Stimulated activated CD4-positive, alpha-beta T cell treated with anti-CD3 and anti-CD28 coated beads, Interleukin-12 subunit alpha, Interleukin-12 subunit beta, amount 100 ng/mL, for 4 hours (primary cell): ENCODE data around the gene ATP9B.

Experiments used
- DNase-seq: peaks from one replicate; pipeline ENCODE4 v3.0.0-alpha.2; 2020

Gene ATP9B

DNA sequence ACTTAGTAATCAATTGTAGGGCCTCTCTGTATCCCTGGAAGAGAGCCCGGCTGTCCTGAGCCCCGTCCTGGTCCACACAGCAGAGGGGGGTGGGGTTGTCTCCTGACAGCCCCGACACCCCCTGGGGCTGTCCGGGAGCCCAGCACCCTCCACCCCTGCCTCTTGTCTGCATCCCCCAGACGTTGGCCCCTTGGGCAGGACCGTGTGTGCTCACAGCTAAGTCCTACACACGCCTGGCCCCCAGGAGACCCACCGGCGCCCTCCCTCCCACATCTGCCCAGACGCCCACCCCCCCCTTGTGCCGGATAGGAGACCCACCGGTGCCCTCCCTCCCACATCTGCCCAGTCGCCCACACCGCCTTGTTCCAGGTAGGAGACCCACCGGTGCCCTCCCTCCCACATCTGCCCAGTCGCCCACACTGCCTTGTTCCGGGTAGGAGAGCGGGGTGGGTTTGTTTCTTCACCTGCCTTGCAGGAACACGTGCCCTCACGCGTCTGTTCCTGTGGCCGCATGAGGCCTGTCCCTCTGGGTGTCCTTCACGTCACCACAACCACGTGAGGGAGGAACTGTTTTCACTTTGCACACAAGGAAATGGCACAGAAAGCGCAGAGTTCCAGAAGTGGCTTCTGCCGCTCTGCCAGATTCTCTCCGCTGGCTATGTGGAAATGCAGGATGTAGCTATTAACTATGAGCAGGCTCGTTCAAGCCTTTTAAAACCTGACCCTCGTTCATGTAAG is 265.5 kb downstream of the ATP9B start:
- DNase-seq: no peak

DNA sequence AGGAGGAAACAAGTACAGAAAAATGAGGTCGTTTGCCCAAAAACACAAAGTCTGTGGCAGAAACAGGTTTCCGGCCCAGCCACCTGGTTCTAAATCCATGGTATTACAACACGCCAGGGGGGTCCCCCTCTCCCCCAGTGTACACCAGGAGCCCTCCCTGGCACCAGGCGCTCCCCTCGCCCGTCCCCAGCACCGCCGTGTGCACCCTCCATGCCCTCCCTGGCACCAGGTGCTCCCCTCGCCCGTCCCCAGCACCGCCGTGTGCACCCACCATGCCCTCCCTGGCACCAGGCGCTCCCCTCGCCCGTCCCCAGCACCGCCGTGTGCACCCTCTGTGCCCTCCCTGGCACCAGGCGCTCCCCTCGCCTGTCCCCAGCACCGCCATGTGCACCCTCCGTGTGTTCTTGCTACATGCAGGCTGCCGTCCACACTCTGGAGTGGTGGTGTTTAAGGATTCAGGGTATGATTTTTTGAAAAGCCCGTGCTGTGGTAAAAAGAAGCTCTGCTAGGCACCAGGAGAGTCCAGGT is 266.7 kb downstream of the ATP9B start:
- DNase-seq: no peak

DNA sequence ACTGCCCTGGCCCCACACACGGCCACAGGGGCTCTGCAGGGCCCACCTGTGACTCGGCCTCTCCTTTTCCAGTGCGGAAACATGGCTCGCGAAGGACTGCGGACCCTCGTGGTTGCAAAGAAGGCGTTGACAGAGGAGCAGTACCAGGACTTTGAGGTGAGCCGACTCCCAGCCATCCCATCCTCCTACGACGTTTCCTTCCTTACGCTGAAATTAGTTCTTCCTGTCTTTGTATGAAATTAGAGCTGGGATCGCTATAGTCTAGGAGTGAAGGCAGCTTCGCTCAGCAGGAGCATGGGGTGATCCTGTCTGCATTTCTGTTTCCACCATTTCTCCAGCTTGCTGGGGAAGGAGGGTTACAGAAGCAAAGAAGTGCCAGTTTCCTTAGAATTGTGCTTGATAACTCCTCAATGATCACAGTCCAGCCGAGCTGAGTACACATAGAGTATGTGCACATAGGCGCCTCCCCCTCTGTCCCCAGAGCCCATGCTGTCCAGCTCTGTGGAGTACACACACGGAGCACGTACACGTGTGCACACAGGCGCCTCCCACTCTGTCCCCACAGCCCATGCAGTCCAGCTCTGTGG is 267.5 kb downstream of the ATP9B start:
- no peak for DNase-seq

DNA sequence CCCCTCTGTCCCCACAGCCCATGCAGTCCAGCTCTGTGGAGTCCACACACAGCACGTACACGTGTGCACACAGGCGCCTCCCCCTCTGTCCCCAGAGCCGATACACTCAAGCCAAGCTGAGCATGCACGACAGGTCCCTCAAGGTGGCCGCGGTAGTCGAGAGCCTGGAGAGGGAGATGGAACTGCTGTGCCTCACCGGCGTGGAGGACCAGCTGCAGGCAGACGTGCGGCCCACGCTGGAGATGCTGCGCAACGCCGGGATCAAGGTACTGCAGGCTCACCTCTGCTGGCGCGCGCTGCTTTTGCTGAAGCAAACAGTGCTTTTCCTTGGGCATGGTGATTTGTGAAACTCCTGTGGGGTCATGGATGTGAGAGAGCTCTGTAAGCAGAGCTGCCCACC is 268.0 kb downstream of the ATP9B start:
- no peak for DNase-seq

DNA sequence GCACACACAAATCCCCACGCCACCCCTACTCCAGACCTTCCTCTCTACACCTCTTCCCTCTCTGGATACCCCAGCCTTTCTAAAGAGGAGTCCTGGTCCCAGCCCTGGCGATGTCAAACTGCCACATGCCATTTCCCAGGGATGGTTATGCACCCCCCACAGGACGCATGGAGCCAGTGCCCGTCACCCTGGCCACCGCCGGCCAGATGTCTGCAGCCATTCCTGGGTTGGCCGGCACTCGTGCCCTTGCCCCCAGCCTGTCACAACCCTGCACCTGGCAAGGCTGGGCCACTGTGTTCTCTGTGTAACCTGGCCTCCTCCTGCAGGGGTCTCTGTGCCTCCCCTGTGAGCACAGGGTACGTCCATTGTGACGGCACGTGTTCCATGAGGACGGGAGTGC is 268.4 kb downstream of the ATP9B start:
- no peak for DNase-seq

DNA sequence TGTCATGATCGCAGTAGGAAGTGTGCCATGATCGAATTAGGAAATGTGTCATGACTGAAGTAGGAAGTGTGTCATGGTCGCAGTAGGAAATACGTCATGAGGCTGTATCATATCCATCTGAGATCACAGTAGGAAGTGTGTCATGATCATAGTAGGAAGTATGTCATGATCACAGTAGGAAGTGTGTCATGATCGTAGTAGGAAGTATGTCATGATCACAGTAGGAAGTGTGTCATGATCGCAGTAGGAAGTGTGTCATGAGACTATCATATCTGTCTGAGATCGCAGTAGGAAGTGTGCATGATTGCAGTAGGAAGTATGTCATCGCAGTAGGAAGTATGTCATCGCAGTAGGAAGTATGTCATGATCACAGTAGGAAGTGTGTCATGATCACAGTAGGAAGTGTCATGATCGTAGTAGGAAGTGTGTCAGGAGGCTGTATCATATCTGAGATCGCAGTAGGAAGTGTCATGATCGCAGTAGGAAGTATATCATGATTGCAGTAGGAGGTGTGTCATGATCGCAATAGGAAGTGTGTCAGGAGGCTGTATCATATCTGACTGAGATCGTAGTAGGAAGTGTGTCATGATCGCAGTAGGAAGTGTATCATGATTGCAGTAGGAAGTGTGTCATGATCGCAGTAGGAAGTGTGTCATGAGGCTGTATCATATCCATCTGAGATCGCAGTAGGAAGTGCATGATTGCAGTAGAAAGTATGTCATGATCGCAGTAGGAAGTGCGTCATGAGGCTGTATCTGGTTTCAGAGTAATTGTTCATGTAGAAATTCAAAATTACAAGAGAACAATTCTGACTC is 270.1 kb downstream of the ATP9B start:
- DNase-seq: no peak

DNA sequence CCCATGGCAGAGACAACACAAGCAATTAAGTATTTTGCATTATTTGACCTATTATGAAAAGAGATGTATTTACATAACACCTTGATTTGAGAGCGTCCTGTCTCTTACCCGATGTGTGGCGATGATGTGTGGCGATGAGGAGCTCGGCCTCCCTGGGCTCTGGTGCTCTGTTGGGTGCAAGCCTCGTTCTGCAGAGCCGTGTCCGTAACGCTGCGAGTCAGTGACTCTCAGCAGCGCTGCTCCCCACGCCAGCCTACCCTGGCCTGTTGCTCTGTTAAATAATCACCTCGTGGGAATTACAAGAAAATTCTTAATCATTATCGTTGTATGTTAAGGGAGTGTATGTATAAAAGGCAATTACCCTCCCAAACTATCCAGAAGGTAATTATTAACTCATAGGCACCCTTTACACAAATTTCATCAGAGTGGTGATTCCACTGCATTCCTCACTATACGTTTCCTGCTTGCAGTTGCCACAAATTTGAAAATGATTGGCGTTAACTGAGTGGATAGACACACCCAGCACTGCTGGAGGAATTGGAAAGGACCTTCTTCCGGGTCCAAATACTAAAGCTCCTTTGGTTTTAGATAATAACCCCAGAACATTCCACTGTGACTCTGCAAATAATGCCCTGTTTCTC is 274.5 kb downstream of the ATP9B start:
- no peak for DNase-seq

DNA sequence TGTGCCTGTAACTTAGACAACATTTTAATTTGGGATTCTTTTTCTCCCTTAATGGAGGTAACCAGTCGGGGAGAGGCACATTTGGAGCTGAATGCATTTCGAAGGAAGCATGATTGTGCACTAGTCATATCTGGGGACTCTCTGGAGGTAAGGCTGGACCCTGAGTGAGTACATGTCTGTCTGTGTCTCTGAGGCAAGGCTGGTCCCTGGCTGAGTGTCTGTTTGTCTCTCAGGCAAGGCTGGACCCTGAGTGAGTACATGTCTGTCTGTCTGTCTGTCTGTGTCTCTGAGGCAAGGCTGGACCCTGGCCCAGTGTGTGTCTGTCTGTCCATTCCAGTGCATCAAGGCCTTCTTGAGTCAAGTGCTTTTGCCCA is 275.0 kb downstream of the ATP9B start:
- no peak for DNase-seq

DNA sequence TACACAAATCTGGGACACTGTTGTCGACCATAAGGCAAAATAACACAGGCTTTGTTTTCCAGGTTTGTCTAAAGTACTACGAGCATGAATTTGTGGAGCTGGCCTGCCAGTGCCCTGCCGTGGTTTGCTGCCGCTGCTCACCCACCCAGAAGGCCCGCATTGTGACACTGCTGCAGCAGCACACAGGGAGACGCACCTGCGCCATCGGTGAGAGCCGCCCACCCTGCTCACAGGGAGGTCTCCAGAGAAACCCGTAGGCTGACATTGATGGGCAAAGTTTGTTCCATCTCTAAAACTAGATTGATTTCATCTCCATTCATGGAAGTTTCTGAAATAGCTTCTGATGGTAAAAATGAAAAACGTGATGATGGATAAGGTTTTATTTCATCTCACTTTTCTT is 276.2 kb downstream of the ATP9B start:
- no peak for DNase-seq

DNA sequence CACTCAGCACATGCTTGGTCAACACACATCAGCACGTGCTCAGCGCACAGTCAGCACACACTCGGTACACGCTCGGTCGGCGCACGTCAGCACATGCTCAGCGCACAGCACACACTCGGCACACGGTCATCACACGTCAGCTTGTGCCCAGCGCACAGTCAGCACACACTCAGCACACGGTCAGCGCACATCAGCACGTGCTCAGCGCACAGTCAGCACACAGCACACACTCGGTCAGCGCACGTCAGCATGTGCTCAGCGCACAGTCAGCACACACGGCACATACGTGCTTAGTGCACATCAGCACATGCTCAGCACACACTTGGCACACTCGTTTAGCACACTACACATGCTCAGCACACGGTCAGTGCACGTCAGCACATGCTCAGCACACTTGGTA is 276.8 kb downstream of the ATP9B start:
- DNase-seq: no peak

DNA sequence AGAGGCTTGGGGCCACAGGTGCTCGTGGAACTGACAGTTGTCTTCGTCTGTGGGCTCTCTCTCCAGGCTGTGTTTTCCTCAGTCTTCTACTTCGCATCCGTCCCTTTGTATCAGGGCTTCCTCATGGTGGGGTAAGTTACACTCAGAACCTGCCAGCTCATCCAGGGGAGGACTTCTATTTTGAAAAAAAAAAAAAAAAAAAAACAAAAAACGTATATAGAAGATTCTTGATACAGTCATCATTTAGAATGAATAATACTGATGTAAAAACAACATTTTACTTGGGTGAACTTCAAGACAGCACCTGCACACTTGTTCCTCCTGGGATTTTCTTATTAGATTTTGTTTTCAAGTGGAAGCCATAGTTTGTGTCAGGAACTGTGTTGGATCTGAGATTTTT is 278.9 kb downstream of the ATP9B start:
- no peak for DNase-seq

DNA sequence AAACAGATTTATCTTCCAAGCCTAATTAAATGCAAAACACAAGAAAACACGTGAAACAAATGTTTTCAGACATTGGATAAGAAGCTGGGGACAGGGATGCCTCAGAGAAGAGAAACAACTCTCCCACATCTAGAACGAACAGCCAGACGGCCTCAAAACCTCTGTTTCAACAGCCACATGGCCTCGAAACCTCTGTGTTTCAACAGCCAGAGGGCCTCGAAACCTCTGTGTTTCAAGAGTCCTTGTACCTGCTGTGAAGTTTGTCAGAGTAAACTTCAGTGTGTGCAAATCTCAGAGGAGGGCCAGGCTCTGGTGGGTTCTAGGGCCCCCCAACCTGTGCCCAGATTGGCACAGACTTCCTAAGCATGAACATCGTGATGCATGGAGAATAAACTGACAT is 283.2 kb downstream of the ATP9B start:
- DNase-seq: no peak

DNA sequence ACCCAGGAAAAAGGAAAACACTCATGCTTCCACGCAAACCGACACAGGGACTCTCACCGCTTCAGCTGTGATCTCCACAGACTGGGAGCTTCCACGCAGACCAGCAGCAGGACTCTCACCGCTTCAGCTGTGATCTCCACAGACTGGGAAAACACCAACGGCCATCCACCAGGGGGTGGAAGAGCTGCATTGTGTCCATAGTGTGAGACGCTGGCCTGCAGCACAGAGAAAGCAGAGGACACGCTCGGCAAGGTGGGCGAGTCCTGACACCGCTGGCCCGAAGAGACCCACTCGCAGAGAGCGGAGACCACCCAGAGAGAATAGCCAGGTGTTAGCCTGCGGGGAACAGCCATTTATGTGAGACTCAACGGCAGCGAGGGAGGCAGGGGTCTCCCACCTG is 284.1 kb downstream of the ATP9B start:
- no peak for DNase-seq

DNA sequence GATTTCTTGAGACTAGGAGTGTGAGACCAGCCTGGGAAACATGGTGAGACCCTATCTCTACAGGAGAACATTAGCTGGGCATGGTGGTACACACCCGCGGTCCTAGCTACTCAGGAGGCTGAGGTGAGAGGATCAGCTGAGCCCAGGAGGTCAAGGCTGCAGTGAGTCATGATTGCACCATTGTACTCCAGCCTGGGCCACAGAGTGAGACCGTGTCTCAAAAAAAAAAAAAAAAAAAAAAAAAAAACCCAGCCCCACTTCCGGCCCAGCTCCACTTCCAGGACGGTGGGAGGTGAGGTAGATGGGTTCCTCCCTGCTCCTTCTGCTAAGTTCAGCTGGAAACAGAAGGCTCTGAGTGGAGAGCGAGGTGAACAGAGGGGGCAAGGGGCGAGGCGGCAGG is 285.2 kb downstream of the ATP9B start:
- DNase-seq: no peak

DNA sequence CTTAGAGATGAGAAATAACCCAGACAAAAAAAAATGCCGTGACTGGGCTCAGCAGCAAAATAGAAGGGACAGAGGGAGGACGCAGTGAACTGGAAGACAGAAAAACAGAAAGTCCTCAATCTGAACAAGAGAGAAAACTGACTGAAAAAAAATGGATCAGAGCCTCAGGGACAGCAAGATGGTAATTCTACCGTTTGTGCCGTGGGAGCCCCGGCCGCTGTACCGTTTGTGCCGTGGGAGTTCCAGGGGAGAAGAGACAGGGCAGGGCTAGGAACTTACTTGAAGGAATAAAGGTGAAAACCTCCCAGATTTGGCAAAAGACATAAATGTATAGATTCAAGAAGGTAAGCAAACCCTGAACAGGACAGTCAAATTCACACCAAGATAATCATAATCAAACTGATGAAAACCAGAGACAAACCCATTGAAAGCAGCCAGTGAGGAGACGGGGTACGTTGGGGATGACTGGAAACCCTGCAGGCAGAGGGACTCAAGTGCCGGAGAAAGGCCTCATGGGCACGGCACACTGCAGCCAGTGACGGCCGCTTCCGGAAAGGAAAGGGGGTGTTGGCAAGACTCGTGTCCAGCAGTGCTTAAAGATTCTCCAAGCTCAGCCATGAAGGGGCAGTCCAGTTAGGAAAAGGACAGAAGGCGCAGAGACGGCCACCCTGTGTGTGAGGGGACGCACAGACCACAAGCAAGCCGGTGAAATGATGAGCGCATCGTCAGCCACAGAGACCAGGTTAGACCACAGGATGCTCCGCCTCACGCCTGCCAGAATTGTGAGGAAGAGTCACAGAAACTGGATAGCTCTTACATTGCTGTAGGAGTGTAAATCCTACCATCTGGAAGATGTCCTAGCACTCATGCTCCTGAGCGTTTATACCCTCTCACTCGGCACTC is 286.5 kb downstream of the ATP9B start:
- DNase-seq: no peak

DNA sequence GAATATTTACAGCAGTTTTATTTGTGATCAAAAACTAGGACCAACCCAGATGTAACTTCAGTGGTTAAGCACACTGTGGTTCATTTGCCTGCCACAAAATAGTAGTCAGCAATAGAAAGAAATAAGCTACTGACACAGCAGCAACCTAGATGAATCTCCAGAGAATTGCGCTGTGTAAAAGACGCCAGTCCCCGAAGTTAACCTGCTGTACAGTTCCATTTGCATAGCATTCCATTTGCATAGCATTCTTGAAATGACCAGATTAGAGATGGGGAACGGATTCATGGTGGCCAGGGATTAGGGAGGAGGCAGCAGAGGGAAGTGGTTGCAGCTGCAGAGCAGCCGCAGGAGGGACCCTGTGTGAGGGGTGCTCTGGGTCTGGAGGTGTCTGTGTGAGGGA is 287.2 kb downstream of the ATP9B start:
- no peak for DNase-seq

DNA sequence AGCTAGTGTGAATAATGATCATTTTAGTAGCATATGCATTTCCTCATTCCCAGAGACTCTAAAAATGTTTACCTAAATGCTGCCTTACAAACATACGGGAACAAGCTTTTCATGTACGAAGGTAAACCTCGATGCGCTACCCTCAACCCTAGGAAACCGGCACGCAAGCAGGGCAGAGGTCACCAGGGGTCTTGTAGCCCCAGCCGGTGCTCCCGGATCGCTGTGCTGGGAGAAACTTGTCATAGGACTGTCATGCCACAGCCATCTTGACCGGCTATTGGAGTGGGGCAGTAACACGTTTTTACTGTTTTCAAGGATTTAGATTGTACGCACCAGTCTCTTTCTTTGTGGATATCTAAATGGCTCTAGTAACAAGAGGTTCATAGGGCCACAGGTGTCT is 291.7 kb downstream of the ATP9B start:
- no peak for DNase-seq

DNA sequence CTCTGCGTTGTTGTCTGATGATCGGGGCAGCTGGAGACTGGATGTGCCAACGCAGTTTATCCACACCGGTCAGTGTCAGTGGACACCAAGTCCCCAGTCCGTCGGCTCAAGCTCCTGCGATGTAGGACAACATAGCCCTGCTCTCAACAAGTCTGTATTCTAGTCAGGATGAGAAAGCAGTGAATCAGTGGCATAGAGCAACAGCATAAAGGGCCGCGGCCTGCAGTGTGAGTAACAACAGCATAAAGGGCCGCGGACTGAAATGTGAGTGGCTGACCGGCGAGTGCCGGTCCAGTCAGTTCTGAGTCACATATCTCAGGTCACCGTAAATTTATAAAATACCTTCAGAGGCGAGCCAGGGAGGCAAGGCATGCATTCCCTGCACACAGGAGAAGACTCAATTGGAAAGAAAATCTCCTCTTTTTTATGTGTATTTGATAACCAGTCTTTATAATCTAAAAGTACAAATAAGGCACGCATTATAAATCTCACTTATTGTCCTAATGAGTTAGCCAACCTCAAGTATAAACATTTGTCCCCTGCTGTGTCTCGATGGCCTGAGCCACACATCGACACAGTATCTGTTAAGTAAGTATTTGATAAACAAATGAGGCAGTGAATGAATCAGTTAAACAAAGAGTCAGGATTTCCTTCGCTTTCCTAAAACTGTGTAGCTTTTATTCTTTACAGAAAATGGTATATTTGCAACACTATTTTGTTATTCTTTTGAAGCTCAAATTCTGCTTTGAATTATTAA is 292.8 kb downstream of the ATP9B start:
- no peak for DNase-seq

DNA sequence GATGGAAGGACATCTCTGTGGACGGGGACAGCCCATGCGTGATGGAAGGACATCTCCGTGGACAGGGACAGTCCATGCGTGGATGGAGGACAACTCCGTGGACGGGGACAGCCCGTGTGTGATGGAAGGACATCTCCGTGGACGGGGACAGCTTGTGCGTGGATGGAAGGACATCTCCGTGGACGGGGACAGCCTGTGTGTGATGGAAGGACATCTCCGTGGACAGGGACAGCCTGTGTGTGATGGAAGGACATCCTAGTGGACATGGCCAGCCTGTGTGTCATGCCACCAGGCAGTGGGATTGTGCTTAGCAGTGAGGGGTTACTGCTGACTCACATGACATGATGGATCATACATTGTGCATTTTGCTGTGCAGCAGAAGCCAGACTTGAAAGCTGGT is 296.5 kb downstream of the ATP9B start:
- no peak for DNase-seq

DNA sequence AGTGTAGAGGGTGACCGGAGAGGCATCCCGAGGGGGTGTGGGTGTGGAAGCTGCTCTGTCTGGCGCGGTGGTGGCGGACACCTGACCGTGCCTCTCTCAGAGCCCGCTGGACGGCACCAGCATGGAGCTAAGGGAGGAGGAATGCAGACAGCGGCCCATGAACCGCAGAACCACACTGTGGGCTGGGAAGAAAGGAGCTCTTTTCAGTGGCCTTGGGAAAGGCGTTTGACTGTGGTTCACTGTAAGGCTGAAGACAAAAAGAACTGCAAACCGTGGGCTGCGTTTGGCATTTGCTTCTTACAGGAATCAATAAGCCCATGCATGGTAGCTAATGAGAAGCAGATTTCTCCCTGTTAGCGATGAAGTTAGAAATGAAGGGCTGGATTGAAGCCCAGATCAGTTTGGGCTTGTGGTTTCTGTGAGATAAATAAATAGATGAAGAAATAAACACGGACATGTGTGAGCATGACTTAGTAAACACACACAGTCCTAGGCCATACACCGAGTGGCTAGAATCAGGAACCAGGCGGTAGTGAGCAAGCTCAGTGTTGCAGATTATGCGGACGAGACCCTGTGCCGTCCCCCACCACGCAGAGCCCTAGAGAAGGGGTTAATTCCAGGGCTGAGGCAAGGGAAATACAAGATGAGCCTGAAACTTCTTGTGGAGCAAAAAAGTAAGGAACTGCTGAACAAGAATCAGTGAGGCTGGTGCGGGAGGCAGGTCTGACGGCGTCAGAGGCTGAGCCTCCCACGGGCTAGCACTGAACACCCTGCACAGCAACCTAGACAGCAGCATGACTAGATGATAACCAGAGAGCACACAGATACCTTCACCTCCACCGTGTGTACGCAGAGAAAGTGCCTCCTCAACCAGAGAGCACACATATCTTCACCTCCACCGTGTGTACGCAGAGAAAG is 297.2 kb downstream of the ATP9B start:
- no peak for DNase-seq

DNA sequence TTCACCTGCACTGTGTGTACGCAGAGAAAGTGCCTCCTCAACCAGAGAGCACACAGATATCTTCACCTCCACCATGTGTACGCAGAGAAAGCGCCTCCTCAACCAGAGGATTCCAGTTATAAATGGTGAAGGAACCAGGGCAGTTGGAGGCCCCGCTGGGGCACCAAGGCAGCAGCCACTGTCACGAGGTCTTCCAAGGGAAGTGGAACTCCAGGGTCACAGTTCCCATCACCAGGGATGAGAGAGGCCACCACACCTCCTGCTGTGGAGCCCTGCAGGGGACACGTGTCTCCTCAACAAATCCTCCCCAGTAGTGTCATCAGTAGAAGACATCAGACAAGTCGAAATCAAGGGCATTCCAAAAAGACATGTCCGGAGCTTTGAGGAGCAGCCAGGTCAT is 298.3 kb downstream of the ATP9B start:
- DNase-seq: no peak
